WERI-Rb-1 (cell line): ENCODE measurements around the gene ZMAT5.

Experiments used
- DNase-seq: peaks from one replicate; pipeline ENCODE4 v3.0.0-alpha.2; 2020
- H3K27ac ChIP-seq: fragments of 250-450 bp; sonication (Bioruptor Pico); 2 replicates; pipeline ENCODE4 v1.5.1; 2020; ENCODE audit warnings: mild to moderate bottlenecking, moderate library complexity
- H3K27me3 ChIP-seq: fragments of 250-450 bp; sonication (Bioruptor Pico); 2 replicates; pipeline ENCODE4 v1.5.1; 2021; ENCODE audit warnings: mild to moderate bottlenecking, low read depth, moderate library complexity; ENCODE audit not compliant: insufficient read depth, severe bottlenecking
- H3K36me3 ChIP-seq: fragments of 250-450 bp; sonication (Bioruptor Pico); 2 replicates; pipeline ENCODE4 v1.5.1; 2020; ENCODE audit warnings: mild to moderate bottlenecking, moderate library complexity
- H3K4me3 ChIP-seq: 2 replicates; pipeline ENCODE4 v1.5.1; 2011; ENCODE audit warnings: low read depth, mild to moderate bottlenecking, control low read depth, low read length
- H3K9me3 ChIP-seq: fragments of 250-450 bp; sonication (Bioruptor Pico); 2 replicates; pipeline ENCODE4 v1.5.1; 2021; ENCODE audit warnings: mild to moderate bottlenecking, moderate library complexity; ENCODE audit not compliant: severe bottlenecking
- CTCF ChIP-seq: IDR thresholded peaks from 2 replicates; pipeline ENCODE4 v1.5.1; 2011; ENCODE audit warnings: low read depth, mild to moderate bottlenecking, control low read depth, inconsistent platforms, low read length

Gene ZMAT5

GRCh38 chr22:29707471-29707870 lies 59.3 kb downstream of the ZMAT5 start:
- no peaks in the 10 kb centered on the region for H3K9me3 ChIP-seq
- no peaks in the 10 kb centered on the region for H3K27me3 ChIP-seq
- DNase-seq = no peak
- no peak overlapping the region for H3K27ac ChIP-seq
- no peaks in the 10 kb centered on the region for H3K36me3 ChIP-seq
- H3K4me3 ChIP-seq = no peak overlapping the region
- TF ChIP-seq CTCF = no peak

GRCh38 chr22:29707010-29707409 lies 59.8 kb downstream of the ZMAT5 start:
- TF ChIP-seq CTCF = no peak
- H3K4me3 ChIP-seq = no peak overlapping the region
- no peak overlapping the region; the same call in 1 of the 2 replicates for H3K27ac ChIP-seq
- no peak for DNase-seq
- H3K27me3 ChIP-seq = no peaks in the 10 kb centered on the region
- H3K36me3 ChIP-seq = no peaks in the 10 kb centered on the region
- no peaks in the 10 kb centered on the region for H3K9me3 ChIP-seq

- peak; percentile 74 for DNase-seq
- no peak overlapping the region for H3K4me3 ChIP-seq
- no peaks in the 10 kb centered on the region for H3K27me3 ChIP-seq
- no peaks in the 10 kb centered on the region for H3K9me3 ChIP-seq
- no peaks in the 10 kb centered on the region for H3K36me3 ChIP-seq
- TF ChIP-seq CTCF = no peak
- H3K27ac ChIP-seq = no peak overlapping the region; the same call in 1 of the 2 replicates
These were observed 60.3 kb downstream of the ZMAT5 start for GRCh38 chr22:29706486-29706885.

- no peak for TF ChIP-seq CTCF
- no peak for DNase-seq
- Histone ChIP-seq H3K36me3 (no peaks in the 10 kb centered on the region), H3K27ac (no peak overlapping the region), H3K4me3 (no peak overlapping the region), H3K27me3 (no peaks in the 10 kb centered on the region), H3K9me3 (no peaks in the 10 kb centered on the region)
These were observed 61.2 kb downstream of the ZMAT5 start for GRCh38 chr22:29705651-29706050.

GRCh38 chr22:29704528-29705285 lies 62.1 kb downstream of the ZMAT5 start:
- TF ChIP-seq CTCF = no peak
- Histone ChIP-seq H3K4me3 (no peak overlapping the region), H3K36me3 (no peaks in the 10 kb centered on the region), H3K27ac (no peak overlapping the region), H3K9me3 (no peaks in the 10 kb centered on the region), H3K27me3 (no peaks in the 10 kb centered on the region)
- DNase-seq = no peak

- no peak for DNase-seq
- TF ChIP-seq CTCF = no peak
- Histone ChIP-seq H3K9me3 (no peaks in the 10 kb centered on the region), H3K27me3 (no peaks in the 10 kb centered on the region), H3K27ac (no peak overlapping the region; the same call in 1 of the 2 replicates), H3K36me3 (no peaks in the 10 kb centered on the region), H3K4me3 (no peak overlapping the region)
These were observed 63.1 kb downstream of the ZMAT5 start for GRCh38 chr22:29703569-29704195.
